ENCODE results near the gene FTO.

FTO gene

DNA sequence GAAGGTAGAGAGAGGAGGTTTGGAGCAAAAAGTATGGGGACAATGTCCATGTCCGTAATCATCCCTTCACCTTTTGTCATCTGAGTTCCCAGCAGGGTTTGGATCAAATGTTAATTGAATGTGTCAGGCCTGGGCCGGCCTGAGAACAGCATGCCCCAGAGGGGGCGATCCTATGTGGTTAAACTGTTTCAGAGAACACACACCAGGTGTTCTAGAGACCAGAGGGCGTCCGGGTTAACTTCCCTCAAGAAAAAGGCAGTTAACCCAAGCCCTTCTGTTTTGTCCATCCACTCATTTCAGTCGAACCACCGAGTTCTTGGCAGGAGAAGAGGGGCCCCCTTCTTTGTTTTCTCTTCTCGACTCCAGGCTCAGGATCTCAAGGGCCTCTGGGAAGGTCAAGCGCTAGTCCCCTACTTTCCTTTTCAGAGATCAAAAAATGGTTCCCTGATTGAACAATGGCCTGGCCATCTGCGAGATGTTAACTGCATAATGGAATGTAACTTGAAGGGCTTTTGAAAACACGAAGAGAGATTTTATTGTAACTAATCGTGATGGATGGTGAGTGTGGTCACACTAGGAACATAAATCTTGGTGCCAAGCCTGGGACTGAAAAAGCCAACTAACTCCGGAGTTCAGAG, 440.1 kb downstream of the FTO start:
- Histone ChIP-seq H3K4me3 (ENCODE audit: low read depth in 1 of 2, low read length in 2 of 2) (no peak overlapping the region), H3K27me3 (ENCODE audit: low read depth, low read length) (no peaks in the 10 kb centered on the region), H3K27ac (ENCODE audit: low read length) (no peak overlapping the region), H3K4me1 (ENCODE audit: control insufficient read depth in 1 of 2, insufficient read depth in 2 of 2, low read length in 2 of 2) (no peaks in the 10 kb centered on the region), H3K36me3 (ENCODE audit: control insufficient read depth in 1 of 2, insufficient read depth in 2 of 2, low read length in 2 of 2) (no peaks in the 10 kb centered on the region), H3K9me3 (ENCODE audit: control insufficient read depth in 1 of 2, low read length in 2 of 2) (no peaks in the 10 kb centered on the region)

DNA sequence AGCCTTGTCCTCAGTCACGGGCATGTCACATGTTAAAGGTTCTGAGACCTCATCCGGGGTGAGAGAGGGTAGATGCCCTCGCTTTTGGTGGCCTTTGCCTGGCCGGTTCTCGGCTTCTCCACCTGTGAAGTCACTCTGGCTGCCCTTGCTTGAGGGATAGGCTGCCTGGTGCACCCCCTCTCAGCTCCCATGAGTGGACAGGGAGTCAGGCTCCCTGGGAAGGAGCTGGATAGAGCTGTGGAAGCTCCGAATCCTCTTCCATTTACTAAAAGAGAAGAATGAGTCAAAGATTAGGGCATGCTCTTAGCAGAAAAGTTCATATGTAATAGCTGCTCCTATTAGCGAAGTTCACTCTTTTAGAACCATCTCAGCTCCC, 440.6 kb downstream of the FTO start:
- no peaks in the 10 kb centered on the region for H3K4me1 ChIP-seq (ENCODE audit: control insufficient read depth in 1 of 2, insufficient read depth in 2 of 2, low read length in 2 of 2)
- no peak overlapping the region for H3K4me3 ChIP-seq (ENCODE audit: low read depth in 1 of 2, low read length in 2 of 2)
- H3K36me3 ChIP-seq (ENCODE audit: control insufficient read depth in 1 of 2, insufficient read depth in 2 of 2, low read length in 2 of 2) = no peaks in the 10 kb centered on the region
- no peaks in the 10 kb centered on the region for H3K27me3 ChIP-seq (ENCODE audit: low read depth, low read length)
- no peak overlapping the region for H3K27ac ChIP-seq (ENCODE audit: low read length)
- no peaks in the 10 kb centered on the region for H3K9me3 ChIP-seq (ENCODE audit: control insufficient read depth in 1 of 2, low read length in 2 of 2)

DNA sequence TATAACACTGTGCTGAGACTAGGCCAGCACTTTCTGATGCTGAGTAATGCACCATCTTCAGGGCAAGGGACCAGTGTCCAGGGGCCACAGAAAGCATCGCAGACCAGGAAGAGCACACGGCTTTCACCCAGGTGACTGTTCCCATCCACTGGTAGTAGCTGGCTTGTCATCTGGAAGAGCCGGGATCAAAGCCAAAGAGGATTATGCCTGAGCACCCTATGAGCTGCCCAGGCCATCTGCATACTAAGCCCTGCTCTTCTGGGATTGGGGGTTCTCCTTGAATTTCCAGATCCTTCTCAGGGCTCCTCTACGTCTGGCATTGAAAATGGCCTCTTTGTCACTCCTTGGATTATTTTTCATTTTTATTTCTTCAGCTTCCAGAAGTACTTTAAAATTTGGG, 441.9 kb downstream of the FTO start:
- no peaks in the 10 kb centered on the region for H3K4me1 ChIP-seq (ENCODE audit: control insufficient read depth in 1 of 2, insufficient read depth in 2 of 2, low read length in 2 of 2)
- no peaks in the 10 kb centered on the region for H3K27me3 ChIP-seq (ENCODE audit: low read depth, low read length)
- no peaks in the 10 kb centered on the region for H3K36me3 ChIP-seq (ENCODE audit: control insufficient read depth in 1 of 2, insufficient read depth in 2 of 2, low read length in 2 of 2)
- no peaks in the 10 kb centered on the region for H3K9me3 ChIP-seq (ENCODE audit: control insufficient read depth in 1 of 2, low read length in 2 of 2)
- H3K4me3 ChIP-seq (ENCODE audit: low read depth in 1 of 2, low read length in 2 of 2) = no peak overlapping the region
- no peak overlapping the region for H3K27ac ChIP-seq (ENCODE audit: low read length)

GRCh38 chr16:54148974-54149373, 445.0 kb downstream of the FTO start:
- Histone ChIP-seq H3K9me3 (ENCODE audit: control insufficient read depth in 1 of 2, low read length in 2 of 2) (no peaks in the 10 kb centered on the region), H3K27ac (ENCODE audit: low read length) (no peak overlapping the region), H3K4me3 (ENCODE audit: low read depth in 1 of 2, low read length in 2 of 2) (no peak overlapping the region), H3K36me3 (ENCODE audit: control insufficient read depth in 1 of 2, insufficient read depth in 2 of 2, low read length in 2 of 2) (no peaks in the 10 kb centered on the region), H3K4me1 (ENCODE audit: control insufficient read depth in 1 of 2, insufficient read depth in 2 of 2, low read length in 2 of 2) (no peaks in the 10 kb centered on the region), H3K27me3 (ENCODE audit: low read depth, low read length) (no peaks in the 10 kb centered on the region)

- no peaks in the 10 kb centered on the region for H3K36me3 ChIP-seq (ENCODE audit: control insufficient read depth in 1 of 2, insufficient read depth in 2 of 2, low read length in 2 of 2)
- no peaks in the 10 kb centered on the region for H3K27me3 ChIP-seq (ENCODE audit: low read depth, low read length)
- no peaks in the 10 kb centered on the region for H3K4me1 ChIP-seq (ENCODE audit: control insufficient read depth in 1 of 2, insufficient read depth in 2 of 2, low read length in 2 of 2)
- no peaks in the 10 kb centered on the region for H3K9me3 ChIP-seq (ENCODE audit: control insufficient read depth in 1 of 2, low read length in 2 of 2)
- H3K4me3 ChIP-seq (ENCODE audit: low read depth in 1 of 2, low read length in 2 of 2) = no peak overlapping the region
- H3K27ac ChIP-seq (ENCODE audit: low read length) = no peak overlapping the region
Observed at GRCh38 chr16:54150861-54151260, 446.9 kb downstream of the FTO start.

GRCh38 chr16:54152362-54153239, 448.6 kb downstream of the FTO start:
- no peaks in the 10 kb centered on the region for H3K36me3 ChIP-seq (ENCODE audit: control insufficient read depth in 1 of 2, insufficient read depth in 2 of 2, low read length in 2 of 2)
- H3K27me3 ChIP-seq (ENCODE audit: low read depth, low read length) = no peaks in the 10 kb centered on the region
- no peak overlapping the region for H3K27ac ChIP-seq (ENCODE audit: low read length)
- peaks cover 0 to 5% of the 10 kb centered on the region in 2 donors for H3K9me3 ChIP-seq (ENCODE audit: control insufficient read depth in 1 of 2, low read length in 2 of 2)
- no peak overlapping the region for H3K4me3 ChIP-seq (ENCODE audit: low read depth in 1 of 2, low read length in 2 of 2)
- H3K4me1 ChIP-seq (ENCODE audit: control insufficient read depth in 1 of 2, insufficient read depth in 2 of 2, low read length in 2 of 2) = no peaks in the 10 kb centered on the region

DNA sequence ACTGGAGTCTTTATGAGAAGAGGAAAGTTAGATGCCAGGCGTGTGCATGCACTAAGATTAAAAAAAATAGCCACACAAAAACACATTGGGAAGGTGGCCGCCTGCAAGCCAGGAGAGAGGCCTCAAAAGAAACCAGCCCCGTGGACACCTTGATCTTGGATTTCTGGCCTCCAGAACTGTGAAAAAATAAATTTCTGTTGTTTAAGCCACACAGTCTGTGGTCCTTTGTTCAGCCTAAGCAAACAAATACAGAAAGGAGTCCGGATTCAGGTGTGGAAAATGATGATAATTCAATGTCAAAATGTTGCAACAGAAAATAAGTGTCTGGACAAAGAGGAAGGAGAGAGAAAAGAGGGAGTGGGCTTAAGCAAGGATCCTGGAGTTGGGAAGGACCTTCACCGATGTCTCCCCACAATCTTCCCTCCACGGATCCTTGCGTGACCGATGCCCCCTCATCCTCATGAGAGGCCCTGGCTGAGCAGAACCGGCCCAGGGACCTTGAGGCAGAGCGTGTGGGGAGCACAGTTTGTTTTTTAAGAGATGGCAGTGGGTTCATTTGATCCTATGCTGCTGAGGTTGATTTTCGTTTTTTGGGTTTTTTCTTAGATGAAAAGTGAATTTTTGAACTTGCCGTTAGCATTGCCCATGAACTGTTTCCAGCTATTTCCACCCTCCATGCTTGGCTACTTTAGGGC, 449.4 kb downstream of the FTO start:
- Histone ChIP-seq H3K36me3 (ENCODE audit: control insufficient read depth in 1 of 2, insufficient read depth in 2 of 2, low read length in 2 of 2) (no peaks in the 10 kb centered on the region), H3K27me3 (ENCODE audit: low read depth, low read length) (no peaks in the 10 kb centered on the region), H3K4me1 (ENCODE audit: control insufficient read depth in 1 of 2, insufficient read depth in 2 of 2, low read length in 2 of 2) (no peaks in the 10 kb centered on the region), H3K27ac (ENCODE audit: low read length) (no peak overlapping the region), H3K9me3 (ENCODE audit: control insufficient read depth in 1 of 2, low read length in 2 of 2) (peaks cover 0 to 5% of the 10 kb centered on the region in 2 donors), H3K4me3 (ENCODE audit: low read depth in 1 of 2, low read length in 2 of 2) (no peak overlapping the region)

- Histone ChIP-seq H3K27me3 (ENCODE audit: low read depth, low read length) (no peaks in the 10 kb centered on the region), H3K4me1 (ENCODE audit: control insufficient read depth in 1 of 2, insufficient read depth in 2 of 2, low read length in 2 of 2) (no peaks in the 10 kb centered on the region), H3K9me3 (ENCODE audit: control insufficient read depth in 1 of 2, low read length in 2 of 2) (peaks cover 0 to 5% of the 10 kb centered on the region in 2 donors), H3K4me3 (ENCODE audit: low read depth in 1 of 2, low read length in 2 of 2) (no peak overlapping the region), H3K36me3 (ENCODE audit: control insufficient read depth in 1 of 2, insufficient read depth in 2 of 2, low read length in 2 of 2) (no peaks in the 10 kb centered on the region), H3K27ac (ENCODE audit: low read length) (no peak overlapping the region)
Observed at GRCh38 chr16:54156349-54156748, 452.4 kb downstream of the FTO start.

DNA sequence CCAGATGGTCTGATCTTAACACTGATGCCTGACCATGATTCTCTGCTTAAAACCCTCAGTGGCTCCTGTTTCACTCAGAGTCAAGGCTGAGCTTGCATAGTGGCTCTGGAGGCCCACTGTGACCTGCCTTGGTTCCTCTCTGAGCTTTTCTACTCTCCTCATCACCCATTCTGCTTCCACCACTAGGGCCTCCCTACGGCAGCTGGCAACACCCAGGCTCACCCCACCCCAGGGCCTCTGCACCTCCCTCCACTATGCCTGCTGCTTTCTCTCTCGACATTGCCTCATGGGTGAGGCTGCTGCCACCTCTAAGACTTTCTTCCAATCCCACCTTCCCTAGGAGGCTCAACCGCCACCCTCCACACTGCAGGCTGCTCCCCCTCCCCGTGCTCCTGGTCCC, 455.0 kb downstream of the FTO start:
- H3K9me3 ChIP-seq (ENCODE audit: control insufficient read depth in 1 of 2, low read length in 2 of 2) = peaks cover 0 to 5% of the 10 kb centered on the region in 2 donors

GRCh38 chr16:54159490-54160080, 455.6 kb downstream of the FTO start:
- Histone ChIP-seq H3K27ac (ENCODE audit: low read length) (no peak overlapping the region), H3K4me3 (ENCODE audit: low read depth in 1 of 2, low read length in 2 of 2) (no peak overlapping the region), H3K9me3 (ENCODE audit: control insufficient read depth in 1 of 2, low read length in 2 of 2) (peaks cover 0 to 5% of the 10 kb centered on the region in 2 donors), H3K27me3 (ENCODE audit: low read depth, low read length) (no peaks in the 10 kb centered on the region), H3K36me3 (ENCODE audit: control insufficient read depth in 1 of 2, insufficient read depth in 2 of 2, low read length in 2 of 2) (no peaks in the 10 kb centered on the region), H3K4me1 (ENCODE audit: control insufficient read depth in 1 of 2, insufficient read depth in 2 of 2, low read length in 2 of 2) (no peaks in the 10 kb centered on the region)

More for the DNA sequence above, 455.0 kb downstream of the FTO start:
- Histone ChIP-seq H3K27me3 (ENCODE audit: low read depth, low read length) (no peaks in the 10 kb centered on the region), H3K4me1 (ENCODE audit: control insufficient read depth in 1 of 2, insufficient read depth in 2 of 2, low read length in 2 of 2) (no peaks in the 10 kb centered on the region), H3K36me3 (ENCODE audit: control insufficient read depth in 1 of 2, insufficient read depth in 2 of 2, low read length in 2 of 2) (no peaks in the 10 kb centered on the region), H3K4me3 (ENCODE audit: low read depth in 1 of 2, low read length in 2 of 2) (no peak overlapping the region), H3K27ac (ENCODE audit: low read length) (no peak overlapping the region)

- no peak overlapping the region for H3K27ac ChIP-seq (ENCODE audit: low read length)
- no peaks in the 10 kb centered on the region for H3K36me3 ChIP-seq (ENCODE audit: control insufficient read depth in 1 of 2, insufficient read depth in 2 of 2, low read length in 2 of 2)
- no peaks in the 10 kb centered on the region for H3K4me1 ChIP-seq (ENCODE audit: control insufficient read depth in 1 of 2, insufficient read depth in 2 of 2, low read length in 2 of 2)
- H3K9me3 ChIP-seq (ENCODE audit: control insufficient read depth in 1 of 2, low read length in 2 of 2) = peaks cover 0 to 5% of the 10 kb centered on the region in 2 donors
- H3K4me3 ChIP-seq (ENCODE audit: low read depth in 1 of 2, low read length in 2 of 2) = no peak overlapping the region
- no peaks in the 10 kb centered on the region for H3K27me3 ChIP-seq (ENCODE audit: low read depth, low read length)
Observed at GRCh38 chr16:54160252-54160860, 456.4 kb downstream of the FTO start.

Data from muscle layer of duodenum (tissue), 2 donors.